HepG2 (cell line): ENCODE data around the gene FBXO7. TPM values are rescaled to one million over a fixed set of nuclear protein-coding genes. Genes with fewer than 3 reads are reported as not detected.

Experiments used
- ATAC-seq: fragments of 200-7000 bp; cut with Tn5 transposase; 3 replicates; pipeline ENCODE4 v1.9.1; 2020; ENCODE audit warnings: mild to moderate bottlenecking, moderate library complexity
- BruUV-seq: library from RNA; stranded (reverse); fragments of 400-500 nt; replicated peaks from 2 replicates; lab custom pipeline; 2021; lab: Mats Ljungman, UMichigan
- CTCF ChIA-PET: fragments of 300-600 bp; formaldehyde crosslinking; extraction: SDS; loops from one replicate; lab custom pipeline; 2021; ENCODE audit warnings: low total read pairs, inconsistent platforms, low intra/inter-chr PET ratio; lab: Yijun Ruan, JAX
- POLR2A ChIA-PET: fragments of 350-600 bp; sonication (Branson Sonifier 250); formaldehyde crosslinking; loops from one replicate; lab custom pipeline; 2020; ENCODE audit warnings: antibody characterized with exemption, inconsistent platforms; lab: Yijun Ruan, JAX
- DNase-seq: peaks from one replicate; pipeline ENCODE4 v3.0.0-alpha.2; 2015; ENCODE audit warnings: low spot score
- FAIRE-seq: peaks from 3 replicates; lab custom pipeline; 2011; peaks lifted over from hg19 to GRCh38; lab: Jason Lieb, UNC
- H2AFZ ChIP-seq: one replicate; pipeline ENCODE4 v1.6.1; 2011; ENCODE audit warnings: low read length, inconsistent platforms
- H3K27ac ChIP-seq: fragments of 300-600 bp; 3 replicates; pipeline ENCODE4 v1.8.0; 2011; ENCODE audit warnings: mixed run types, mild to moderate bottlenecking, mixed read lengths, low read length, inconsistent platforms; ENCODE audit not compliant: insufficient read depth; ENCODE audit errors: extremely low read length
- H3K27me3 ChIP-seq, 2 experiments: fragments of 200-600 bp in 1 of 2; 2 replicates in 1 of 2; 3 replicates in 1 of 2; pipeline versions ENCODE4 v1.6.0 to v1.8.0; 2011; ENCODE audit warnings: low read length in 2 of 2, mild to moderate bottlenecking in 2 of 2, moderate library complexity in 2 of 2, inconsistent platforms in 1 of 2; ENCODE audit not compliant: insufficient read depth in 2 of 2, control insufficient read depth in 1 of 2
- H3K36me3 ChIP-seq, 2 experiments: fragments of 200-600 bp in 1 of 2; replicated peaks in 1 of 2; 2 replicates in 1 of 2; 3 replicates in 1 of 2; pipeline versions ENCODE4 v1.5.1 to v1.8.0; 2011; ENCODE audit warnings: low read length in 2 of 2, inconsistent platforms in 1 of 2; ENCODE audit not compliant: insufficient read depth in 2 of 2, control insufficient read depth in 1 of 2
- H3K4me1 ChIP-seq: 2 replicates; pipeline ENCODE4 v1.5.1; 2012; ENCODE audit warnings: low read length, inconsistent platforms; ENCODE audit not compliant: insufficient read depth
- H3K4me2 ChIP-seq: 2 replicates; pipeline ENCODE4 v1.6.0; 2011; ENCODE audit warnings: low read depth, low read length, inconsistent platforms
- H3K4me3 ChIP-seq, 3 experiments: fragments of 200-600 bp in 1 of 3; sonication (generic), shearing (Covaris generic) in 1 of 3; replicated peaks in 1 of 3; 2 replicates each; pipeline ENCODE4 v1.5.1; 2011 to 2016; ENCODE audit warnings: low read length in 3 of 3, inconsistent platforms in 2 of 3, low read depth in 2 of 3, mild to moderate bottlenecking in 2 of 3, control low read depth in 1 of 3, mixed read lengths in 1 of 3; ENCODE audit not compliant: insufficient read depth in 1 of 3
- H3K79me2 ChIP-seq: one replicate; pipeline ENCODE4 v1.6.1; 2011; ENCODE audit warnings: low read length, inconsistent platforms; ENCODE audit not compliant: insufficient read depth
- H3K9ac ChIP-seq: 2 replicates; pipeline ENCODE4 v1.6.0; 2011; ENCODE audit warnings: mild to moderate bottlenecking, low read depth, low read length, inconsistent platforms; ENCODE audit not compliant: insufficient read depth
- H3K9me3 ChIP-seq: 2 replicates; pipeline ENCODE4 v1.5.1; 2012; ENCODE audit warnings: mild to moderate bottlenecking, low read length
- H4K20me1 ChIP-seq: 2 replicates; pipeline ENCODE4 v1.6.0; 2011; ENCODE audit warnings: inconsistent platforms, mild to moderate bottlenecking, low read length, moderate library complexity; ENCODE audit not compliant: insufficient read depth
- EHMT2 ChIP-seq: fragments of 200-600 bp; sonication (generic); IDR thresholded peaks from 2 replicates; pipeline ENCODE4 v1.7.0; 2017; ENCODE audit warnings: antibody characterized with exemption, low read depth, low read length, borderline replicate concordance
- GRHL1 ChIP-seq: sonication (generic); formaldehyde crosslinking; conservative IDR thresholded peaks from 2 replicates; pipeline ENCODE4 v1.8.0; 2022; ENCODE audit warnings: missing genetic modification reagents
- HNRNPK ChIP-seq: fragments of 200-400 bp; formaldehyde crosslinking; IDR thresholded peaks from 2 replicates; pipeline ENCODE4 v1.6.1; 2018; ENCODE audit warnings: low read length, low read depth, moderate library complexity, mild to moderate bottlenecking; ENCODE audit not compliant: poor library complexity, severe bottlenecking
- MXD3 ChIP-seq: IDR thresholded peaks from 2 replicates; pipeline ENCODE4 v1.6.1; 2016; ENCODE audit warnings: mild to moderate bottlenecking, missing biosample characterization, missing genetic modification reagents
- RFX1 ChIP-seq: fragments of 450-650 bp; IDR thresholded peaks from 2 replicates; pipeline ENCODE4 v1.6.1; 2017
- ZNF20 ChIP-seq: sonication (generic); formaldehyde crosslinking; IDR thresholded peaks from 2 replicates; pipeline ENCODE4 v1.4.0; 2020; ENCODE audit warnings: mild to moderate bottlenecking, moderate library complexity, missing genetic modification reagents
- ZNF407 ChIP-seq: sonication (generic); formaldehyde crosslinking; IDR thresholded peaks from one replicate; pipeline ENCODE4 v1.5.1; 2020; ENCODE audit warnings: mild to moderate bottlenecking, missing genetic modification reagents; ENCODE audit errors: not compliant biosample characterization
- ZNF570 ChIP-seq: sonication (generic); formaldehyde crosslinking; IDR thresholded peaks from 2 replicates; pipeline ENCODE4 v1.4.0; 2020; ENCODE audit warnings: mild to moderate bottlenecking, missing genetic modification reagents, borderline replicate concordance
- ZSCAN21 ChIP-seq: sonication (generic); formaldehyde crosslinking; IDR thresholded peaks from 2 replicates; pipeline ENCODE4 v1.8.0; 2022; ENCODE audit warnings: mild to moderate bottlenecking, missing genetic modification reagents, moderate library complexity, borderline replicate concordance
- WGBS: methylation state at CpG from one replicate; pipeline ENCODE4 v1.1.6; 2017; ENCODE audit warnings: low lambda C conversion rate; 5-methylcytosine and 5-hydroxymethylcytosine counted together
- in situ Hi-C: cut with HindIII; loops from 2 replicates; pipeline ENCODE4 v1.10.0; 2017; ENCODE audit warnings: low pct_unique_long_range_greater_than_20kb; ENCODE audit not compliant: extremely low pct_ligation_motif_present
- intact Hi-C: fragments of 100-400 bp; cut with micrococcal nuclease; formaldehyde crosslinking; loops from one replicate; pipeline ENCODE4 v1.10.0; 2022; ENCODE audit not compliant: unreplicated experiment
- polyA plus RNA-seq, 8 experiments: library from polyadenylated mRNA; depleted of rRNA in 3 of 8; stranded (reverse) in 7 of 8; unstranded in 1 of 8; fragments of >200 nt; fragmentation: Illumina TruSeq in 4 of 8; extraction: Trizol in 4 of 8; gene quantifications; 2 replicates each; pipeline versions ENCODE4 v1.2.1 to v1.2.3, GENCODE V29; 2011 to 2016; ENCODE audit warnings: low read depth in 4 of 8, missing spikeins in 1 of 8, mixed read lengths in 1 of 8; ENCODE audit not compliant: insufficient read depth in 1 of 8
- total RNA-seq, 5 experiments: library from RNA; depleted of rRNA; stranded (reverse); fragments of >200 nt; fragmentation: Illumina TruSeq; extraction: Trizol; gene quantifications; 2 replicates each; pipeline ENCODE4 v1.2.3, GENCODE V29; 2016; ENCODE audit warnings: low read depth in 1 of 5

Gene FBXO7
- total and polyA plus RNA-seq, 2 of the 13 experiments (the other 11 are each of a cell fraction or from before 2014, with no cell fraction given) = 105 to 172 TPM

- TF ChIP-seq ZSCAN21 = peak; percentile 66; the same call in 1 of the 2 replicates
- TF ChIP-seq ZNF570 (CRISPR knock-in tag) = no peak
- 0 out of 2 replicates have a peak, but pooled peaks have one; percentile 71 for TF ChIP-seq ZNF20 (CRISPR knock-in tag)
- no peak for TF ChIP-seq EHMT2
- no peak for TF ChIP-seq RFX1
- peak; percentile 86 for TF ChIP-seq MXD3 (CRISPR knock-in tag)
Measured at GRCh38 chr22:32474635-32475467, at the start of gene FBXO7 (continued).

- in situ Hi-C loops (no loop called here), intact Hi-C loops (no loop called here)
- BruUV-seq = no TSS peak
- Histone ChIP-seq H4K20me1 (no peaks in the 10 kb centered on the region), H3K27ac (no peak overlapping the region), H3K79me2 (no peaks in the 10 kb centered on the region), H3K27me3 (peaks cover 0 to 21% of the 10 kb centered on the region in 2 experiments; a peak in 2 of 5 replicates), H3K9ac (no peak overlapping the region), H3K9me3 (no peaks in the 10 kb centered on the region), H3K4me3 (no peak overlapping the region), H3K4me2 (no peak overlapping the region), H2AFZ (no peak overlapping the region), H3K36me3 (no peaks in the 10 kb centered on the region), H3K4me1 (no peaks in the 10 kb centered on the region)
- POLR2A ChIA-PET = no interaction called here
- ATAC-seq (no peak), FAIRE-seq (no peak), DNase-seq (no peak)
- 72% methylated on average over 4 of the region's 4 CpGs for WGBS
- CTCF ChIA-PET = no interaction called here
- TF ChIP-seq ZNF407 (no peak), HNRNPK (no peak), GRHL1 (CRISPR knock-in tag) (no peak)
Measured at GRCh38 chr22:32426881-32427280, 47.7 kb upstream of the FBXO7 start.
